Common myeloid progenitor, CD34-positive (primary cell): ENCODE results near the gene SLIT1.
"Not testable (repeated sequence)": the region's sequence is repeated elsewhere in the genome, so short reads cannot be mapped to it uniquely, and the experiment has no call there.

Source experiments
- CTCF ChIA-PET: fragments of 350-600 bp; sonication (Branson Sonifier 250); formaldehyde crosslinking; loops from one replicate; lab custom pipeline; 2021; ENCODE audit warnings: antibody characterized with exemption; lab: Charles Lee
- POLR2A ChIA-PET: fragments of 350-600 bp; sonication (Branson Sonifier 250); formaldehyde crosslinking; loops from one replicate; lab custom pipeline; 2021; ENCODE audit warnings: antibody characterized with exemption; lab: Charles Lee
- DNase-seq, 3 donors: peaks; one replicate each; pipeline versions ENCODE4 v3.0.0 to v3.0.0-alpha.2; 2013
- H3K27ac ChIP-seq, 2 experiments: 1 replicate in 1 of 2; 2 replicates in 1 of 2; pipeline ENCODE4 v1.7.0; 2013; ENCODE audit warnings: inconsistent platforms in 2 of 2, low read length in 2 of 2, mild to moderate bottlenecking in 2 of 2, low read depth in 1 of 2, moderate library complexity in 1 of 2; ENCODE audit not compliant: severe bottlenecking in 2 of 2, insufficient read depth in 1 of 2, poor library complexity in 1 of 2
- H3K27me3 ChIP-seq, 5 experiments: replicated peaks in 2 of 5; 1 replicate in 3 of 5; 2 replicates in 2 of 5; pipeline versions ENCODE4 v1.6.1 to v1.7.0; 2013; ENCODE audit warnings: low read length in 4 of 5, mild to moderate bottlenecking in 2 of 5, moderate library complexity in 2 of 5, inconsistent platforms in 1 of 5; ENCODE audit not compliant: insufficient read depth in 5 of 5, control insufficient read depth in 4 of 5
- H3K36me3 ChIP-seq, 4 experiments: 1 replicate in 2 of 4; 2 replicates in 2 of 4; pipeline versions ENCODE4 v1.6.1 to v1.7.0; 2013; ENCODE audit warnings: low read length in 3 of 4, control low read depth in 1 of 4, mild to moderate bottlenecking in 1 of 4; ENCODE audit not compliant: control insufficient read depth in 4 of 4, insufficient read depth in 4 of 4
- H3K4me1 ChIP-seq, 4 experiments: 1 replicate in 3 of 4; 2 replicates in 1 of 4; pipeline versions ENCODE4 v1.6.1 to v1.7.1; 2013; ENCODE audit warnings: low read length in 3 of 4, mild to moderate bottlenecking in 3 of 4, control low read depth in 1 of 4, inconsistent platforms in 1 of 4, moderate library complexity in 1 of 4; ENCODE audit not compliant: control insufficient read depth in 4 of 4, insufficient read depth in 4 of 4; ENCODE audit errors: control extremely low read depth in 1 of 4
- H3K4me3 ChIP-seq, 7 experiments: 1 replicate in 4 of 7; 2 replicates in 3 of 7; pipeline versions ENCODE4 v1.5.1 to v1.7.0; 2013; ENCODE audit warnings: mild to moderate bottlenecking in 7 of 7, low read length in 6 of 7, moderate library complexity in 6 of 7, inconsistent platforms in 2 of 7, low read depth in 2 of 7, control low read depth in 1 of 7; ENCODE audit not compliant: insufficient read depth in 4 of 7, control insufficient read depth in 1 of 7; ENCODE audit errors: extremely low read depth in 1 of 7
- H3K9me3 ChIP-seq, 5 experiments: 1 replicate in 4 of 5; 2 replicates in 1 of 5; pipeline versions ENCODE4 v1.6.1 to v1.7.1; 2013; ENCODE audit warnings: low read length in 4 of 5, mild to moderate bottlenecking in 2 of 5, inconsistent platforms in 1 of 5, low read depth in 1 of 5, moderate library complexity in 1 of 5; ENCODE audit not compliant: control insufficient read depth in 4 of 5, insufficient read depth in 2 of 5; ENCODE audit errors: control extremely low read depth in 1 of 5
- WGBS: methylation state at CpG from one replicate; pipeline ENCODE4 v1.1.5; 2013; ENCODE audit not compliant: insufficient coverage; 5-methylcytosine and 5-hydroxymethylcytosine counted together

The SLIT1 gene

GRCh38 chr10:97083228-97083829 lies 102.4 kb downstream of the SLIT1 start:
- Histone ChIP-seq H3K36me3 (no peaks in the 10 kb centered on the region), H3K9me3 (no peaks in the 10 kb centered on the region), H3K4me3 (no peak overlapping the region), H3K27ac (no peak overlapping the region), H3K4me1 (no peaks in the 10 kb centered on the region), H3K27me3 (peaks cover 0 to 51% (median 17%) of the 10 kb centered on the region in 5 experiments)
- ChIA-PET POLR2A (no interaction called here), CTCF (interaction anchor here (1.4 to 5.8 kb wide), 8 partner anchors 8 to 126 kb away, joined by 3 to 49 read pairs (median 8); no protein-coding TSS in a partner anchor)
- 83% methylated on average over 8 of the region's 9 CpGs for WGBS
- DNase-seq = no peak

GRCh38 chr10:97082575-97082974 lies 103.2 kb downstream of the SLIT1 start:
- H3K9me3 ChIP-seq, H3K4me1 ChIP-seq, POLR2A ChIA-PET, H3K36me3 ChIP-seq, H3K4me3 ChIP-seq, DNase-seq, H3K27ac ChIP-seq: not testable (repeated sequence)
- CTCF ChIA-PET = interaction anchor here (0.5 to 11.3 kb wide), 20 partner anchors 8 to 283 kb away, joined by 3 to 111 read pairs (median 7); no protein-coding TSS in a partner anchor
- 60% methylated on average over 1 of the region's 7 CpGs for WGBS
- H3K27me3 ChIP-seq = peaks cover 0 to 50% (median 15%) of the 10 kb centered on the region in 5 experiments

DNA sequence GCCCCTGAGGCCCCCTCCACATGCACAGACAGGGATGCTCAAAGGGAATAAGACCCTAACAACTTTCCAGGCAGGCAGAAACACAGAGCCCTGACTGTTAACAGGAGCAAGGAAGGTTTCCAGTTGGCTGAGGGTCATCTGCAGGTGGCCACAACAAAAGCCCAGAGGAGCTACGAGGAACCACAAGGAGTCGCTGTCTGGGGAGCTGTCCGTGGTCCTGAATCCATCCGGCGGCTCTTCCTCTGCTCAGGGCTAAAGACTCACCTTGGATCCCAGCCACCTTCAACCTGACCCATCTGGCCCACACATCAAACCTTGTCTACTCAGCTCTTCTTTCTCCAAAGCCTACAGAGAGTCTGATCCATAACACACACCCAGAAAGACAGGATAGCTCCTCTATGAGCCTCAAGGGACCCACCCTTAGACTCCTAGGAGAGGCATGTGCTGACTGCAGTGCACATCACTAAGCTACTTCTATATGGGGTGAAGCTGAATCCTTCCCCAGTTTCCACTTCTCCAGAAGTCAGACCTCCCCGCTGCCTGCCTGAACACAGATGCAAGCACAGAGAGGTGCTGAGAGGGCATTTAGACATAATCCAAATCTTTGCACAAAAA lies 104.0 kb downstream of the SLIT1 start:
- H3K27ac ChIP-seq = no peak overlapping the region
- no peaks in the 10 kb centered on the region for H3K9me3 ChIP-seq
- ChIA-PET CTCF (interaction anchor here (0.5 to 11.3 kb wide), 23 partner anchors 9 to 284 kb away, joined by 3 to 111 read pairs (median 6); no protein-coding TSS in a partner anchor), POLR2A (no interaction called here)
- H3K36me3 ChIP-seq = no peaks in the 10 kb centered on the region
- 0% methylated on average over 2 of the region's 6 CpGs for whole genome bisulfite sequencing
- no peak overlapping the region for H3K4me3 ChIP-seq
- H3K27me3 ChIP-seq = peaks cover 0 to 50% (median 15%) of the 10 kb centered on the region in 5 experiments
- H3K4me1 ChIP-seq = no peaks in the 10 kb centered on the region
- peak; percentile 54 to 81 (median 74) for DNase-seq

GRCh38 chr10:97080051-97080776 lies 105.5 kb downstream of the SLIT1 start:
- DNase-seq = no peak
- Histone ChIP-seq H3K9me3 (no peaks in the 10 kb centered on the region), H3K27me3 (peaks cover 0 to 62% (median 15%) of the 10 kb centered on the region in 5 experiments), H3K27ac (no peak overlapping the region), H3K36me3 (no peaks in the 10 kb centered on the region), H3K4me1 (no peaks in the 10 kb centered on the region), H3K4me3 (no peak overlapping the region)
- POLR2A ChIA-PET = no interaction called here
- 41% methylated on average over 5 of the region's 7 CpGs for WGBS
- CTCF ChIA-PET = interaction anchor here (0.6 to 11.3 kb wide), 11 partner anchors 7 to 154 kb away, joined by 3 to 111 read pairs (median 9); no protein-coding TSS in a partner anchor

DNA sequence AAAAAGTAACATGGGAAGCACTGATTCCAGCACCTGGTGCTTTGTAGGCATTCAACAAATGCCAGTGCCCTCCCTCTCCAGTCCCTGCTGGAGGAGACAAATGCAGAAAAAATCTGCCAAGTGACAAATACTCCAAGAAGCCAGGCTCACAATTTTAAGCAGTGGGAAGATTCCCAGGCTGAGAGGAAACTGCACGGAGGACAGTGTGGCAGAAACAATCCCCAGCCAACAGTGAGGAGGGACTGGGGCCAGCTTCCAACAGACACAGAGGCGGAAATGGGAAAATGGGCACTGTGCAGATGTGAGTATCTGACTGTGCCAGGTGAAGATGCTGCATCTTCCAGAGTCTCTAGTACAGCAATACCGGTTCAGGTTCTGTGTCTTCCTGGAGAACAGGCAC lies 106.3 kb downstream of the SLIT1 start:
- ChIA-PET CTCF (interaction anchor here (1.2 to 11.3 kb wide), 8 partner anchors 11 to 155 kb away, joined by 3 to 180 read pairs (median 36); no protein-coding TSS in a partner anchor), POLR2A (no interaction called here)
- Histone ChIP-seq H3K27ac (no peak overlapping the region), H3K4me1 (no peaks in the 10 kb centered on the region), H3K4me3 (no peak overlapping the region), H3K36me3 (no peaks in the 10 kb centered on the region), H3K27me3 (peaks cover 0 to 69% (median 15%) of the 10 kb centered on the region in 5 experiments), H3K9me3 (no peaks in the 10 kb centered on the region)
- 61% methylated on average over 2 of the region's 3 CpGs for WGBS
- DNase-seq = no peak

GRCh38 chr10:97078938-97079445 lies 106.8 kb downstream of the SLIT1 start:
- H3K4me3 ChIP-seq = no peak overlapping the region
- H3K27ac ChIP-seq = no peak overlapping the region
- 80% methylated on average over 1 of the region's 2 CpGs for WGBS
- H3K27me3 ChIP-seq = peaks cover 0 to 72% (median 15%) of the 10 kb centered on the region in 5 experiments
- no peaks in the 10 kb centered on the region for H3K9me3 ChIP-seq
- CTCF ChIA-PET = interaction anchor here (1.2 to 11.3 kb wide), 7 partner anchors 12 to 155 kb away, joined by 3 to 180 read pairs (median 35); no protein-coding TSS in a partner anchor
- no peaks in the 10 kb centered on the region for H3K4me1 ChIP-seq
- POLR2A ChIA-PET = no interaction called here
- no peak for DNase-seq
- H3K36me3 ChIP-seq = no peaks in the 10 kb centered on the region
